ENCODE measurements around the gene ZBTB46.

ZBTB46 gene

GRCh38 chr20:63700199-63701050, 130.6 kb downstream of the ZBTB46 start:
- TF ChIP-seq CTCF (IDR thresholded peaks at IDR 0.05) = no peak

GRCh38 chr20:63699466-63700198, 131.4 kb downstream of the ZBTB46 start:
- TF ChIP-seq CTCF (IDR thresholded peaks at IDR 0.05) = no peak

GRCh38 chr20:63698739-63699465, 132.2 kb downstream of the ZBTB46 start:
- no peak for TF ChIP-seq CTCF (IDR thresholded peaks at IDR 0.05)

GRCh38 chr20:63697868-63698545, 133.1 kb downstream of the ZBTB46 start:
- no peak for TF ChIP-seq CTCF (IDR thresholded peaks at IDR 0.05)

- TF ChIP-seq CTCF (IDR thresholded peaks at IDR 0.05) = no peak
Observed at GRCh38 chr20:63697357-63697867, 133.7 kb downstream of the ZBTB46 start.

GRCh38 chr20:63696628-63697356, 134.3 kb downstream of the ZBTB46 start, which contains the start of gene TNFRSF6B:
Gene TNFRSF6B (plus strand): TSS chr20:63696652. CDS start chr20:63696768, 116 bp downstream.
- TF ChIP-seq CTCF (IDR thresholded peaks at IDR 0.05) = no peak
